ENCODE results near the gene ZNF678. TPM values are rescaled to one million over a fixed set of nuclear protein-coding genes. Genes with fewer than 3 reads are reported as not detected.

The ZNF678 gene
- total and polyA plus RNA-seq, 9 of the 15 experiments (the other 6 are each of a cell fraction or from before 2014, with no cell fraction given): 3.0 to 16.8 (median 8.0) TPM

- peak; percentile 92 for TF ChIP-seq JUN (IDR thresholded peaks at IDR 0.05; ENCODE audit: borderline replicate concordance, low read depth, low read length)
- no peak for TF ChIP-seq JUN (CRISPR knock-in tag; IDR thresholded peaks at IDR 0.05; ENCODE audit: borderline replicate concordance)
- peak; percentile 24; the same call in 1 of the 2 replicates for TF ChIP-seq ATF1 (CRISPR knock-in tag; IDR thresholded peaks at IDR 0.05)
- TF ChIP-seq ATF1 (tag; IDR thresholded peaks at IDR 0.05): peak; percentile 95
- peak; percentile 51 for TF ChIP-seq NR2C1 (IDR thresholded peaks at IDR 0.05)
- peak; percentile 58 for TF ChIP-seq NR2C1 (tag; IDR thresholded peaks at IDR 0.05)
- no peak for TF ChIP-seq HDAC3 (IDR thresholded peaks at IDR 0.05; ENCODE audit: borderline replicate concordance, partially characterized antibody)
- TF ChIP-seq MTF1 (CRISPR knock-in tag; IDR thresholded peaks at IDR 0.05; ENCODE audit: borderline replicate concordance): no peak
- TF ChIP-seq KDM5B (IDR thresholded peaks at IDR 0.05; ENCODE audit: insufficient replicate concordance, low read depth, low read length): peak; percentile 84
- TF ChIP-seq DIDO1 (tag; IDR thresholded peaks at IDR 0.05; ENCODE audit: low read depth): no peak
- TF ChIP-seq GABPA (tag; conservative IDR thresholded peaks at IDR 0.05; ENCODE audit: low read depth): peak; percentile 91
- TF ChIP-seq CAMTA2 (CRISPR knock-in tag; conservative IDR thresholded peaks at IDR 0.05): no peak
- no peak for TF ChIP-seq ZNF224 (CRISPR knock-in tag; IDR thresholded peaks at IDR 0.05)
- peak; percentile 93 for TF ChIP-seq RBFOX2 (IDR thresholded peaks at IDR 0.05; ENCODE audit: low read depth, low read length)
- 0 out of 2 replicates have a peak, but pooled peaks have one; percentile 32 for TF ChIP-seq KLF6 (CRISPR knock-in tag; IDR thresholded peaks at IDR 0.05; ENCODE audit: borderline replicate concordance)
- TF ChIP-seq MITF (IDR thresholded peaks at IDR 0.05): no peak
- no peak for TF ChIP-seq ZNF764 (CRISPR knock-in tag; IDR thresholded peaks at IDR 0.05; ENCODE audit: low read depth)
- 0 out of 2 replicates have a peak, but pooled peaks have one; percentile 33 for TF ChIP-seq TCFL5 (CRISPR knock-in tag; conservative IDR thresholded peaks at IDR 0.05)
- TF ChIP-seq PREB (CRISPR knock-in tag; IDR thresholded peaks at IDR 0.05): no peak
- TF ChIP-seq SRSF7 (optimal IDR thresholded peaks at IDR 0.05; ENCODE audit: low read depth, low read length): no peak
- TF ChIP-seq, protein P1, sequence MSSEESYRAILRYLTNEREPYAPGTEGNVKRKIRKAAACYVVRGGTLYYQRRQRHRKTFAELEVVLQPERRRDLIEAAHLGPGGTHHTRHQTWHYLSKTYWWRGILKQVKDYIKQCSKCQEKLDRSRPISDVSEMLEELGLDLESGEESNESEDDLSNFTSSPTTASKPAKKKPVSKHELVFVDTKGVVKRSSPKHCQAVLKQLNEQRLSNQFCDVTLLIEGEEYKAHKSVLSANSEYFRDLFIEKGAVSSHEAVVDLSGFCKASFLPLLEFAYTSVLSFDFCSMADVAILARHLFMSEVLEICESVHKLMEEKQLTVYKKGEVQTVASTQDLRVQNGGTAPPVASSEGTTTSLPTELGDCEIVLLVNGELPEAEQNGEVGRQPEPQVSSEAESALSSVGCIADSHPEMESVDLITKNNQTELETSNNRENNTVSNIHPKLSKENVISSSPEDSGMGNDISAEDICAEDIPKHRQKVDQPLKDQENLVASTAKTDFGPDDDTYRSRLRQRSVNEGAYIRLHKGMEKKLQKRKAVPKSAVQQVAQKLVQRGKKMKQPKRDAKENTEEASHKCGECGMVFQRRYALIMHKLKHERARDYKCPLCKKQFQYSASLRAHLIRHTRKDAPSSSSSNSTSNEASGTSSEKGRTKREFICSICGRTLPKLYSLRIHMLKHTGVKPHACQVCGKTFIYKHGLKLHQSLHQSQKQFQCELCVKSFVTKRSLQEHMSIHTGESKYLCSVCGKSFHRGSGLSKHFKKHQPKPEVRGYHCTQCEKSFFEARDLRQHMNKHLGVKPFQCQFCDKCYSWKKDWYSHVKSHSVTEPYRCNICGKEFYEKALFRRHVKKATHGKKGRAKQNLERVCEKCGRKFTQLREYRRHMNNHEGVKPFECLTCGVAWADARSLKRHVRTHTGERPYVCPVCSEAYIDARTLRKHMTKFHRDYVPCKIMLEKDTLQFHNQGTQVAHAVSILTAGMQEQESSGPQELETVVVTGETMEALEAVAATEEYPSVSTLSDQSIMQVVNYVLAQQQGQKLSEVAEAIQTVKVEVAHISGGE (CRISPR knock-in tag; IDR thresholded peaks at IDR 0.05): peak in 2 of 3 experiments; percentile 67 to 94; a peak in 4 of 6 replicates
- no peak for TF ChIP-seq NELFE (IDR thresholded peaks at IDR 0.05; ENCODE audit: insufficient read depth, insufficient read length)
Observed at GRCh38 chr1:227563324-227564201, at the start of gene ZNF678 (continued).

Data from K562 (cell line).